ENCODE measurements around the gene SIRPA.

GRCh38 chr20:1922786-1923185 lies 27.6 kb downstream of the SIRPA start:
- TF ChIP-seq, protein P1, sequence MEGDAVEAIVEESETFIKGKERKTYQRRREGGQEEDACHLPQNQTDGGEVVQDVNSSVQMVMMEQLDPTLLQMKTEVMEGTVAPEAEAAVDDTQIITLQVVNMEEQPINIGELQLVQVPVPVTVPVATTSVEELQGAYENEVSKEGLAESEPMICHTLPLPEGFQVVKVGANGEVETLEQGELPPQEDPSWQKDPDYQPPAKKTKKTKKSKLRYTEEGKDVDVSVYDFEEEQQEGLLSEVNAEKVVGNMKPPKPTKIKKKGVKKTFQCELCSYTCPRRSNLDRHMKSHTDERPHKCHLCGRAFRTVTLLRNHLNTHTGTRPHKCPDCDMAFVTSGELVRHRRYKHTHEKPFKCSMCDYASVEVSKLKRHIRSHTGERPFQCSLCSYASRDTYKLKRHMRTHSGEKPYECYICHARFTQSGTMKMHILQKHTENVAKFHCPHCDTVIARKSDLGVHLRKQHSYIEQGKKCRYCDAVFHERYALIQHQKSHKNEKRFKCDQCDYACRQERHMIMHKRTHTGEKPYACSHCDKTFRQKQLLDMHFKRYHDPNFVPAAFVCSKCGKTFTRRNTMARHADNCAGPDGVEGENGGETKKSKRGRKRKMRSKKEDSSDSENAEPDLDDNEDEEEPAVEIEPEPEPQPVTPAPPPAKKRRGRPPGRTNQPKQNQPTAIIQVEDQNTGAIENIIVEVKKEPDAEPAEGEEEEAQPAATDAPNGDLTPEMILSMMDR (conservative IDR thresholded peaks at IDR 0.05; ENCODE audit: low read depth, low read length): no peak
- TF ChIP-seq EZH2phosphoT487 (IDR thresholded peaks at IDR 0.05; ENCODE audit: borderline replicate concordance, low read length): no peak

Data from PC-3 (cell line).